H1 (cell line): ENCODE measurements around the gene LMO2. TPM values are rescaled to one million over a fixed set of nuclear protein-coding genes. Genes with fewer than 3 reads are reported as not detected.

ENCODE experiments used
- CTCF ChIA-PET: fragments of 300-600 bp; sonication (Branson Sonifier 250); formaldehyde crosslinking; loops from one replicate; lab custom pipeline; 2021; ENCODE audit not compliant: partially characterized antibody; lab: Charles Lee
- POLR2A ChIA-PET: fragments of 300-600 bp; sonication (Branson Sonifier 250); formaldehyde crosslinking; loops from one replicate; lab custom pipeline; 2021; ENCODE audit warnings: inconsistent platforms; ENCODE audit not compliant: partially characterized antibody; lab: Charles Lee
- DNase-seq, 2 experiments: peaks; one replicate each; pipeline versions ENCODE4 v3.0.0 to v3.0.0-alpha.2; 2010 to 2022; ENCODE audit warnings: low spot score in 2 of 2, low read depth in 1 of 2, mixed read lengths in 1 of 2
- FAIRE-seq: peaks from 2 replicates; lab custom pipeline; 2011; peaks lifted over from hg19 to GRCh38; lab: Jason Lieb, UNC
- H2AFZ ChIP-seq: 2 replicates; pipeline ENCODE4 v1.8.1; 2012; ENCODE audit warnings: low read length, inconsistent platforms
- H2AK5ac ChIP-seq: 2 replicates; pipeline ENCODE4 v1.6.1; 2013; ENCODE audit warnings: low read depth, low read length
- H2BK120ac ChIP-seq: replicated peaks from 2 replicates; pipeline ENCODE3; 2013; ENCODE audit warnings: low read depth, low read length, inconsistent platforms
- H2BK12ac ChIP-seq: 2 replicates; pipeline ENCODE4 v1.6.1; 2013; ENCODE audit warnings: low read depth, low read length
- H2BK15ac ChIP-seq: 2 replicates; pipeline ENCODE4 v1.6.1; 2013; ENCODE audit warnings: low read length
- H2BK20ac ChIP-seq: 2 replicates; pipeline ENCODE4 v1.6.1; 2013; ENCODE audit warnings: low read length
- H2BK5ac ChIP-seq: 2 replicates; pipeline ENCODE4 v1.6.1; 2013; ENCODE audit warnings: low read depth, low read length
- H3K14ac ChIP-seq: 2 replicates; pipeline ENCODE4 v1.6.1; 2013; ENCODE audit warnings: inconsistent platforms; ENCODE audit not compliant: insufficient read length
- H3K18ac ChIP-seq: 2 replicates; pipeline ENCODE4 v1.6.1; 2013; ENCODE audit warnings: low read length; ENCODE audit errors: extremely low read depth
- H3K23ac ChIP-seq: 2 replicates; pipeline ENCODE4 v1.6.1; 2013; ENCODE audit warnings: inconsistent platforms; ENCODE audit not compliant: insufficient read length
- H3K23me2 ChIP-seq: 2 replicates; pipeline ENCODE4 v1.6.1; 2013; ENCODE audit warnings: low read depth, low read length
- H3K27ac ChIP-seq: 2 replicates; pipeline ENCODE4 v1.6.1; 2011; ENCODE audit warnings: low read depth, low read length, inconsistent platforms
- H3K27me3 ChIP-seq, 4 experiments: replicated peaks in 1 of 4; 1 replicate in 1 of 4; 2 replicates in 3 of 4; pipeline versions ENCODE4 v1.6.1 to v1.8.1; 2011 to 2013; ENCODE audit warnings: low read length in 3 of 4, mild to moderate bottlenecking in 3 of 4, inconsistent platforms in 2 of 4, mixed read lengths in 2 of 4, moderate library complexity in 1 of 4; ENCODE audit not compliant: control insufficient read depth in 3 of 4, insufficient read depth in 3 of 4; ENCODE audit errors: extremely low read depth in 1 of 4
- H3K36me3 ChIP-seq, 4 experiments: 2 replicates each; pipeline versions ENCODE4 v1.6.1 to v1.8.1; 2011 to 2013; ENCODE audit warnings: mild to moderate bottlenecking in 4 of 4, low read length in 3 of 4, moderate library complexity in 2 of 4, control low read depth in 1 of 4, inconsistent platforms in 1 of 4; ENCODE audit not compliant: insufficient read depth in 4 of 4, control insufficient read depth in 2 of 4
- H3K4ac ChIP-seq: replicated peaks from 2 replicates; pipeline ENCODE3; 2013; ENCODE audit warnings: low read length, low read depth, mixed read lengths, inconsistent platforms; ENCODE audit not compliant: insufficient read length
- H3K4me1 ChIP-seq, 4 experiments: replicated peaks in 1 of 4; 1 replicate in 1 of 4; 2 replicates in 3 of 4; pipeline versions ENCODE4 v1.6.1 to v1.8.1; 2011 to 2013; ENCODE audit warnings: low read length in 3 of 4, inconsistent platforms in 2 of 4, mixed read lengths in 1 of 4; ENCODE audit not compliant: insufficient read depth in 4 of 4, control insufficient read depth in 3 of 4
- H3K4me2 ChIP-seq, 2 experiments: 2 replicates each; pipeline versions ENCODE4 v1.6.1 to v1.8.1; 2011 to 2013; ENCODE audit warnings: low read depth in 2 of 2, low read length in 2 of 2, control low read depth in 1 of 2, inconsistent platforms in 1 of 2, mild to moderate bottlenecking in 1 of 2; ENCODE audit not compliant: insufficient read depth in 1 of 2
- H3K4me3 ChIP-seq, 4 experiments: fragments of 200-600, 300-600 bp in 1 of 4; sonication (generic), shearing (Covaris generic), sonication (Bioruptor Twin) in 1 of 4; 2 replicates each; pipeline versions ENCODE4 v1.5.1 to v1.8.1; 2011 to 2016; ENCODE audit warnings: low read length in 4 of 4, low read depth in 3 of 4, control low read depth in 2 of 4, inconsistent platforms in 2 of 4, mild to moderate bottlenecking in 2 of 4, mixed read lengths in 1 of 4, moderate library complexity in 1 of 4; ENCODE audit not compliant: insufficient read depth in 2 of 4; ENCODE audit errors: extremely low read depth in 1 of 4
- H3K56ac ChIP-seq: replicated peaks from 2 replicates; pipeline ENCODE3; 2013; ENCODE audit warnings: low read depth, mild to moderate bottlenecking, mixed read lengths, low read length, inconsistent platforms; ENCODE audit not compliant: insufficient read length
- H3K79me1 ChIP-seq: 2 replicates; pipeline ENCODE4 v1.6.1; 2013; ENCODE audit warnings: low read depth, low read length, control low read depth
- H3K79me2 ChIP-seq, 2 experiments: 2 replicates each; pipeline versions ENCODE4 v1.6.1 to v1.8.1; 2012 to 2013; ENCODE audit warnings: low read length in 2 of 2, mild to moderate bottlenecking in 2 of 2, inconsistent platforms in 1 of 2; ENCODE audit not compliant: insufficient read depth in 2 of 2, control insufficient read depth in 1 of 2
- H3K9ac ChIP-seq, 4 experiments: replicated peaks in 1 of 4; 1 replicate in 1 of 4; 2 replicates in 3 of 4; pipeline versions ENCODE4 v1.6.1 to v1.8.1; 2011 to 2013; ENCODE audit warnings: low read depth in 3 of 4, low read length in 3 of 4, control low read depth in 2 of 4, mild to moderate bottlenecking in 2 of 4, moderate library complexity in 2 of 4, inconsistent platforms in 1 of 4; ENCODE audit errors: extremely low read depth in 1 of 4
- H3K9me3 ChIP-seq, 2 experiments: 2 replicates each; pipeline versions ENCODE4 v1.6.1 to v1.8.1; 2012 to 2013; ENCODE audit warnings: mild to moderate bottlenecking in 2 of 2, moderate library complexity in 2 of 2, control low read depth in 1 of 2, inconsistent platforms in 1 of 2, low read depth in 1 of 2, low read length in 1 of 2, mixed read lengths in 1 of 2; ENCODE audit not compliant: insufficient read depth in 2 of 2
- H4K20me1 ChIP-seq, 2 experiments: replicated peaks in 1 of 2; 2 replicates each; pipeline versions ENCODE3 to v1.8.1; 2011 to 2013; ENCODE audit warnings: inconsistent platforms in 2 of 2, low read length in 2 of 2, mild to moderate bottlenecking in 1 of 2; ENCODE audit not compliant: insufficient read depth in 2 of 2, control insufficient read depth in 1 of 2
- H4K5ac ChIP-seq: 2 replicates; pipeline ENCODE4 v1.6.1; 2013; ENCODE audit warnings: low read length, low read depth, mixed read lengths, inconsistent platforms; ENCODE audit not compliant: insufficient read length
- H4K8ac ChIP-seq: 2 replicates; pipeline ENCODE4 v1.8.0; 2013; ENCODE audit warnings: mild to moderate bottlenecking, moderate library complexity, low read length, inconsistent platforms; ENCODE audit not compliant: insufficient read depth; ENCODE audit errors: extremely low read depth
- H4K91ac ChIP-seq: replicated peaks from 2 replicates; pipeline ENCODE3; 2013; ENCODE audit warnings: low read length, mixed read lengths, inconsistent platforms; ENCODE audit not compliant: insufficient read length
- ASH2L ChIP-seq: fragments of 200-600, 300-600 bp; sonication (generic); IDR thresholded peaks from one replicate; pipeline ENCODE4 v1.7.1; 2017; ENCODE audit warnings: low read length
- ATF2 ChIP-seq: IDR thresholded peaks from 2 replicates; pipeline ENCODE4 v1.6.1; 2012; ENCODE audit warnings: low read length, inconsistent platforms
- CBX5 ChIP-seq: fragments of 300-800, 300-1000 bp; sonication (generic); IDR thresholded peaks from 2 replicates; pipeline ENCODE4 v1.7.1; 2016; ENCODE audit warnings: antibody characterized with exemption, low read length, low read depth
- GABPA ChIP-seq: IDR thresholded peaks from 2 replicates; pipeline ENCODE4 v1.6.1; 2011; ENCODE audit warnings: mild to moderate bottlenecking, low read length, moderate library complexity, borderline replicate concordance; ENCODE audit not compliant: insufficient read depth
- GTF2F1 ChIP-seq: IDR thresholded peaks from 2 replicates; pipeline ENCODE4 v1.6.1; 2012; ENCODE audit warnings: low read depth, low read length, improper control_type of control experiment, borderline replicate concordance
- KDM4A ChIP-seq: IDR thresholded peaks from one replicate; pipeline ENCODE4 v1.7.1; 2012; ENCODE audit warnings: low read depth, mild to moderate bottlenecking, moderate library complexity, low read length, inconsistent platforms; ENCODE audit not compliant: severe bottlenecking
- MAX ChIP-seq: IDR thresholded peaks from 2 replicates; pipeline ENCODE4 v1.6.1; 2012; ENCODE audit warnings: inconsistent platforms
- NRF1 ChIP-seq: IDR thresholded peaks from 2 replicates; pipeline ENCODE4 v1.6.1; 2011; ENCODE audit warnings: mild to moderate bottlenecking, low read depth, low read length, improper control_type of control experiment
- RNF2 ChIP-seq: fragments of 200-900, 300-1000 bp; sonication (generic); IDR thresholded peaks from 2 replicates; pipeline ENCODE4 v1.7.1; 2016; ENCODE audit warnings: borderline replicate concordance, low read depth, mild to moderate bottlenecking, antibody characterized with exemption, low read length; ENCODE audit not compliant: poor library complexity, severe bottlenecking; ENCODE audit errors: missing control alignments
- SP2 ChIP-seq: IDR thresholded peaks from 2 replicates; pipeline ENCODE4 v1.6.1; 2012; ENCODE audit warnings: mild to moderate bottlenecking, low read length, inconsistent platforms
- SUZ12 ChIP-seq: fragments of 200-600 bp; sonication (generic); IDR thresholded peaks from 2 replicates; pipeline ENCODE4 v1.6.1; 2012; ENCODE audit warnings: mild to moderate bottlenecking, inconsistent platforms, low read length, moderate library complexity, mixed read lengths
- TAF1 ChIP-seq: IDR thresholded peaks from 2 replicates; pipeline ENCODE4 v1.6.1; 2011; ENCODE audit warnings: mild to moderate bottlenecking, low read depth, low read length
- WGBS, 2 experiments: shearing (Covaris generic) in 1 of 2; methylation state at CpG; one replicate each; pipeline versions ENCODE4 v1.1.6 to v1.1.7; 2013 to 2015; ENCODE audit warnings: low lambda C conversion rate in 2 of 2, mixed read lengths in 2 of 2, inconsistent platforms in 1 of 2, low coverage in 1 of 2, missing lambda C conversion rate in 1 of 2; ENCODE audit not compliant: insufficient replicate concordance in 2 of 2, insufficient coverage in 1 of 2, insufficient read length in 1 of 2; ENCODE audit errors: extremely low coverage in 1 of 2, missing lambda C conversion rate in 1 of 2; 5-methylcytosine and 5-hydroxymethylcytosine counted together
- polyA plus RNA-seq, 7 experiments: library from polyadenylated mRNA; depleted of rRNA in 3 of 7; stranded (reverse) in 5 of 7; unstranded in 2 of 7; fragments of >200 nt in 5 of 7; fragments of 200-250 nt in 2 of 7; gene quantifications; 1 replicate in 5 of 7; 2 replicates in 1 of 7; 4 replicates in 1 of 7; pipeline versions ENCODE4 v1.2.1 to v1.2.3, GENCODE V29; 2011 to 2013; ENCODE audit warnings: missing spikeins in 2 of 7, mixed read lengths in 2 of 7
- total RNA-seq: library from RNA; stranded (reverse); fragmentation: NEBNext Ultra II Directional; extraction: Animal tissue kit (Norgen Biotek cat#: 25700); gene quantifications from 2 replicates; pipeline ENCODE4 v1.2.1, GENCODE V29; 2021

The LMO2 gene
- total and polyA plus RNA-seq, 2 of the 8 experiments (the other 6 are each of a cell fraction or from before 2014, with no cell fraction given), result 1.6 to 2.7 TPM

- no peak overlapping the region for H3K18ac ChIP-seq
- H3K79me2 ChIP-seq, result no peaks in the 10 kb centered on the region
- no peaks in the 10 kb centered on the region; the same call in 1 of the 2 replicates for H3K23me2 ChIP-seq
- H3K14ac ChIP-seq, result no peak overlapping the region
- no peak overlapping the region for H3K4me3 ChIP-seq
- no peaks in the 10 kb centered on the region for H3K27me3 ChIP-seq
- no peak overlapping the region for H2AFZ ChIP-seq
- WGBS, 2 experiments, result 89% methylated on average over 1 of the region's 1 CpG; no CpG with 5 or more reads in 1 of the 2 experiments
- H4K8ac ChIP-seq, result no peak overlapping the region
- FAIRE-seq, result no peak
- no peak for DNase-seq
- H2BK120ac ChIP-seq, result no peak overlapping the region
- no peak overlapping the region for H2BK20ac ChIP-seq
- no peak overlapping the region for H3K23ac ChIP-seq
- H3K56ac ChIP-seq, result no peak overlapping the region
- no peaks in the 10 kb centered on the region for H3K36me3 ChIP-seq
- ChIA-PET CTCF (interaction anchor here (1.1 to 21.3 kb wide), 4 partner anchors 10 to 127 kb away, joined by 3 to 326 read pairs (median 15); no protein-coding TSS in a partner anchor), POLR2A (no interaction called here)
- H4K5ac ChIP-seq, result no peak overlapping the region
- H3K4me1 ChIP-seq, result peaks cover 0 to 1% (median 0%) of the 10 kb centered on the region in 4 experiments; a peak in 2 of 7 replicates
- no peak overlapping the region for H2BK15ac ChIP-seq
- no peak overlapping the region for H4K91ac ChIP-seq
- H2BK5ac ChIP-seq, result no peak overlapping the region
- H3K4ac ChIP-seq, result no peak overlapping the region
- no peaks in the 10 kb centered on the region for H3K9me3 ChIP-seq
- H4K20me1 ChIP-seq, result no peaks in the 10 kb centered on the region
- no peak overlapping the region for H2AK5ac ChIP-seq
- no peak overlapping the region for H3K27ac ChIP-seq
- no peak overlapping the region for H3K4me2 ChIP-seq
- H3K79me1 ChIP-seq, result no peaks in the 10 kb centered on the region
- no peak overlapping the region for H2BK12ac ChIP-seq
- no peak overlapping the region for H3K9ac ChIP-seq
- no peak for TF ChIP-seq SUZ12
- TF ChIP-seq NRF1, result no peak
- no peak for TF ChIP-seq SP2
- TF ChIP-seq RNF2, result no peak
- TF ChIP-seq ASH2L, result no peak
- no peak for TF ChIP-seq KDM4A
- no peak for TF ChIP-seq GTF2F1
- TF ChIP-seq CBX5, result no peak
- TF ChIP-seq MAX, result no peak
- no peak for TF ChIP-seq TAF1
- TF ChIP-seq ATF2, result no peak
- no peak for TF ChIP-seq GABPA
Observed at GRCh38 chr11:33847251-33847650, 44.6 kb downstream of the LMO2 start.
